Left lung (tissue), 10 donors: ENCODE measurements around the gene GPC3. TPM values are rescaled to one million over a fixed set of nuclear protein-coding genes. Genes with fewer than 3 reads are reported as not detected.
A peak's percentile ranks its signal among the peaks of the same experiment; 100 is the strongest.

Experiments
- ATAC-seq: fragments of 200-7000 bp; cut with Tn5 transposase; one replicate; pipeline ENCODE4 v1.9.1; 2020; ENCODE audit warnings: moderate library complexity
- DNase-seq, 4 donors: peaks; one replicate each; pipeline ENCODE4 v3.0.0-alpha.2; 2013 to 2020
- H3K27ac ChIP-seq, 2 donors: fragments of 200-600 bp; sonication (generic) in 1 of 2; one replicate each; pipeline versions ENCODE4 v1.5.0 to v1.8.0; 2020 to 2021
- H3K27me3 ChIP-seq, 2 donors: fragments of 200-600 bp; sonication (generic) in 1 of 2; one replicate each; pipeline versions ENCODE4 v1.5.0 to v1.8.0; 2020 to 2021
- H3K36me3 ChIP-seq, 2 donors: fragments of 200-600 bp; sonication (generic) in 1 of 2; one replicate each; pipeline versions ENCODE4 v1.5.0 to v1.8.0; 2020 to 2021
- H3K4me1 ChIP-seq, 2 donors: fragments of 200-600 bp; one replicate each; pipeline ENCODE4 v1.8.0; 2021
- H3K4me3 ChIP-seq, 2 donors: fragments of 200-600 bp; sonication (generic) in 1 of 2; one replicate each; pipeline versions ENCODE4 v1.5.0 to v1.8.0; 2020 to 2021; ENCODE audit warnings: mild to moderate bottlenecking in 1 of 2
- H3K9me3 ChIP-seq, 2 donors: fragments of 200-600 bp; sonication (generic) in 1 of 2; one replicate each; pipeline versions ENCODE4 v1.5.0 to v1.8.0; 2020 to 2021
- intact Hi-C, 2 donors: fragments of 100-400 bp; cut with DNase I; formaldehyde crosslinking; loops; one replicate each; pipeline versions ENCODE4 v1.11.2 to v1.14.2; 2022
- polyA plus RNA-seq, 6 donors: library from polyadenylated mRNA; unstranded; fragments of 120-200 nt; gene quantifications; one replicate each; pipeline ENCODE4 v1.2.1, GENCODE V29; 2013; ENCODE audit not compliant: insufficient read length in 6 of 6
- total RNA-seq, 2 donors: library from RNA; stranded (reverse); fragmentation: NEBNext Ultra II Directional; extraction: Animal tissue kit (Norgen Biotek cat#: 25700); gene quantifications; one replicate each; pipeline ENCODE4 v1.2.1, GENCODE V29; 2021
- TF ChIP-seq, protein P1 (sequence below), 2 donors: fragments of 200-600 bp; sonication (generic) in 1 of 2; IDR thresholded peaks; one replicate each; pipeline versions ENCODE4 v1.5.0 to v1.8.0; 2021; ENCODE audit warnings: antibody characterized with exemption in 2 of 2
- donor health status: DM: no; HTN: yes; CAD: no.
- donor health status: DM: no; HTN: no; CAD: no.

GPC3 gene
- total and polyA plus RNA-seq, 8 donors = 42.1 to 581 (median 448) TPM

DNA sequence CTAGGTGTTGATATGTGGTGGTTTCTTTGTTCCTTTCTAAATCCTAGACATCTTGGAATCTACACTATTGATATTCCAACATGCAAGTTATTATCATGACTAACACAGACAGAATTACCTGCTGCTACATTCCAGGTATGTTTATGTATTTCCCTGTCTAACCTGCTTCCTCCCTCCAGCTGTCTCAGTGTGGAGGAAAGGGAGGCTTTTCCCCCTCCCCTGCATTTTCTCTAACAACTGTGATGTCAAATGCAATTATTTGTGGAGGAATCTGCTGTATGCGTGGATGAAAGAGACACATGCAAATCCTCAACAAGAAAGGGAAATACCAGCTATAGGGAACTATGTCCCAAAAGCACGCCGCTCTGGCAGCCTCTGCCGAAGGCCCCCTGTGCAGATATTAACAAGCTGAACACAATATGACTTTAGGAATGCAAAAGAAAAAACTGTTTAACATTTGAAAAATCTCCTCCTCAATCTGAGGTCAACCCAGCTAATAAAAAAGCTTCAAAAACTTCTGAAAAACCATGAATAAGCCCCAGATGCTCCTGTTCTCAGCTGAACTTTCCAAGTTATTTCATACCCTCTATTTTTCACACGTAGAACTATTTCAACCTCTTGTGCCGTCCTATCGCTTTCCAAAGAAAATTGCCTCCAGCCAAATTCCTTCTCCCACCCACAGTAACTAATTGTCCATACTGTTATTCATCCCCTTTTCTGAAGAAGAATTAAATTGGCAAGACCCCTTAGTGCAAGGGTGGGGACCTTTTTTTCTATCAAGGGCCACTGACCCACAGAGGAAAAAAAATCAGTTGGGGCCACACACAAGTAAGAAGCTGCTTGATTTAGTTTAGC is 345.0 kb downstream of the GPC3 start:
- no peak for DNase-seq
- no peaks in the 10 kb centered on the region for H3K36me3 ChIP-seq
- no peak overlapping the region for H3K4me3 ChIP-seq
- H3K9me3 ChIP-seq = no peaks in the 10 kb centered on the region
- ATAC-seq = no peak
- no peaks in the 10 kb centered on the region for H3K27me3 ChIP-seq
- TF ChIP-seq, protein P1, sequence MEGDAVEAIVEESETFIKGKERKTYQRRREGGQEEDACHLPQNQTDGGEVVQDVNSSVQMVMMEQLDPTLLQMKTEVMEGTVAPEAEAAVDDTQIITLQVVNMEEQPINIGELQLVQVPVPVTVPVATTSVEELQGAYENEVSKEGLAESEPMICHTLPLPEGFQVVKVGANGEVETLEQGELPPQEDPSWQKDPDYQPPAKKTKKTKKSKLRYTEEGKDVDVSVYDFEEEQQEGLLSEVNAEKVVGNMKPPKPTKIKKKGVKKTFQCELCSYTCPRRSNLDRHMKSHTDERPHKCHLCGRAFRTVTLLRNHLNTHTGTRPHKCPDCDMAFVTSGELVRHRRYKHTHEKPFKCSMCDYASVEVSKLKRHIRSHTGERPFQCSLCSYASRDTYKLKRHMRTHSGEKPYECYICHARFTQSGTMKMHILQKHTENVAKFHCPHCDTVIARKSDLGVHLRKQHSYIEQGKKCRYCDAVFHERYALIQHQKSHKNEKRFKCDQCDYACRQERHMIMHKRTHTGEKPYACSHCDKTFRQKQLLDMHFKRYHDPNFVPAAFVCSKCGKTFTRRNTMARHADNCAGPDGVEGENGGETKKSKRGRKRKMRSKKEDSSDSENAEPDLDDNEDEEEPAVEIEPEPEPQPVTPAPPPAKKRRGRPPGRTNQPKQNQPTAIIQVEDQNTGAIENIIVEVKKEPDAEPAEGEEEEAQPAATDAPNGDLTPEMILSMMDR (IDR thresholded peaks at IDR 0.05) = no peak
- intact Hi-C loops = no loop called here
- no peak overlapping the region for H3K27ac ChIP-seq
- H3K4me1 ChIP-seq = peaks cover under 1 to 2% of the 10 kb centered on the region in 2 donors

DNA sequence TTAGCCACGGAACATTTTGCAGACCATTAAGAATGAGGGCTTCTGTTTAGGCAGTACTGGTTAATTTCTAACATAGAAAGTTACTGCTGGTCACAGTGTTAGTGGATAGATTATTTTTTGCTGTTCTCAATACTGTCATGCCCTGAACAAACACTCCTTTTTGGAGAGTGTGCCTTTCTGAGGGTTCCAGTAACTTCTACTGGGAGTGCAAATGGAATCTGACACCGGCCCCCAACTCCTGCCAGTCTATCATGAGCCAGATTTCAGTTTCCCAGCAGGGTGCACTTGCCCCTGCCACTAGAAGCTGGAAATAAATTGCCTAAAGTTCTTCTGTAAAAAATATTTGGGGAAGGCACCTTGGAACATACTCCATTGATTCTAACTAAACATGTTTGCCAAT is 345.7 kb downstream of the GPC3 start:
- intact Hi-C loops = no loop called here
- no peaks in the 10 kb centered on the region for H3K36me3 ChIP-seq
- no peaks in the 10 kb centered on the region for H3K4me1 ChIP-seq
- peak; percentile 69 for ATAC-seq
- H3K4me3 ChIP-seq = no peak overlapping the region
- no peak for DNase-seq
- H3K27me3 ChIP-seq = no peaks in the 10 kb centered on the region
- H3K27ac ChIP-seq = no peak overlapping the region
- no peaks in the 10 kb centered on the region for H3K9me3 ChIP-seq
- TF ChIP-seq, protein P1 (IDR thresholded peaks at IDR 0.05) = no peak

DNA sequence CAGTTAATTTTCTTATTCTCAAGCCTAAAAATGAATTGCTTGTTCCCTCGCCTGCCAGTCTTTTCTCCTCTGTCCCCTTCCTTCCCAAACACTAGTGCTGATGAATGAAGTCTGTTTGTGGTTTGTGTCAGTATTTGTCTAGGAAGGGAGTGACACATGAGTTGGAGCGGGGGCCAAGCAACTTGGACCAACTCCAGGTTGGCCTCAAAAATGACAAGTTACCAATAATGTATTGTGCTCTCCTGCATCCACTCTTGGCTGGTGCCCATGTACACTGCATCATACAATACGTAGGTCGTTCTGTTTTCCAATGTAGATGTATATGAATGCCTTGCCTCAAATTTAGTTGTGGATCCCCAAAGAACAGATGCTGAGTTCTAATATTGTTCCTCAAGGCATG is 347.1 kb downstream of the GPC3 start:
- Histone ChIP-seq H3K4me3 (no peak overlapping the region), H3K9me3 (no peaks in the 10 kb centered on the region), H3K27me3 (no peaks in the 10 kb centered on the region), H3K36me3 (no peaks in the 10 kb centered on the region), H3K27ac (no peak overlapping the region), H3K4me1 (no peaks in the 10 kb centered on the region)
- TF ChIP-seq, protein P1 (IDR thresholded peaks at IDR 0.05) = no peak
- intact Hi-C loops = no loop called here
- no peak for DNase-seq
- ATAC-seq = peak; percentile 53

DNA sequence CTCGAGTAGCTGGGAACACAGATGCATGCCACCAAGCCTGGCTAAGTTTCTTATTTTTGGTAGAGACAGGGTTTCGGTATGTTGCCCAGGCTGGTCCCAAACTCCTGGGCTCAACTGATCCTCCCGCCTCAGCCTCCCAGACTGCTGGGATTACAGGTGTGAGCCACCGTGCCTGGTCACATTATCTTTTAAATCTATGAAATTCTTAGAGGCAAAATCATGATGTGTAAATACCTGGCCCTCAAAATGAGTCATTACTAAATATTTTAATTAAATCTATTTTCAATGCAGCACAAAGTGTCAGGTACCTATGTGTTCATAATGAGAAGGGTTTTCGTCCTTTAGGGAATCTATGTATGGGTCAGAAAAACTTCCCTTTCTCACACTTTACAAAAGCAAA is 347.6 kb downstream of the GPC3 start:
- Histone ChIP-seq H3K4me1 (no peaks in the 10 kb centered on the region), H3K9me3 (no peaks in the 10 kb centered on the region), H3K36me3 (no peaks in the 10 kb centered on the region), H3K27me3 (no peaks in the 10 kb centered on the region), H3K4me3 (no peak overlapping the region), H3K27ac (no peak overlapping the region)
- intact Hi-C loops = no loop called here
- TF ChIP-seq, protein P1 (IDR thresholded peaks at IDR 0.05) = no peak
- DNase-seq (no peak), ATAC-seq (peak; percentile 9)

DNA sequence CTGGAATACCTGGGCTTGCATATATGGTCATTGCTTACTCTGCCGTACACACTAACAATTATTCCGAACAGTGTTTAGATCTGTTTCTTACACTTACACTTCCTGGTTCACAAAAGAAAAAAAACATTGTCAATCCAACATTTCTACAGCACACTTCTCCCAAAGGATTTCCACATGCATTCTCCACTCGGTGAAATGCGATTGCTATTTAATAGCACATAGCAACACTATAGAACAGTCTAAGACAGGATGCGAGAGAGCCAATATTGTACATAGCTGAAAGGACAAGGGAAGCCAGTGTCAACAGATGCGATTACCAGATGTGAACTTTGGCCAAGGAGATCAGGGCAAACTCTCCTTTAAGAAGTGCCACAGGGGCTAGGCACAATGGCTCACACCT is 349.4 kb downstream of the GPC3 start:
- no peaks in the 10 kb centered on the region for H3K27me3 ChIP-seq
- no peak overlapping the region for H3K27ac ChIP-seq
- H3K4me3 ChIP-seq = no peak overlapping the region
- no peaks in the 10 kb centered on the region for H3K4me1 ChIP-seq
- DNase-seq (no peak), ATAC-seq (no peak)
- no peaks in the 10 kb centered on the region for H3K9me3 ChIP-seq
- intact Hi-C loops = no loop called here
- TF ChIP-seq, protein P1 (IDR thresholded peaks at IDR 0.05) = no peak
- H3K36me3 ChIP-seq = no peaks in the 10 kb centered on the region
